ENCODE data around the gene DCBLD2. TPM values are rescaled to one million over a fixed set of nuclear protein-coding genes. Genes with fewer than 3 reads are reported as not detected.

DCBLD2 gene
- total and polyA plus RNA-seq, 2 of the 4 experiments (the other 2 are of a cell fraction) = 121 to 196 TPM

DNA sequence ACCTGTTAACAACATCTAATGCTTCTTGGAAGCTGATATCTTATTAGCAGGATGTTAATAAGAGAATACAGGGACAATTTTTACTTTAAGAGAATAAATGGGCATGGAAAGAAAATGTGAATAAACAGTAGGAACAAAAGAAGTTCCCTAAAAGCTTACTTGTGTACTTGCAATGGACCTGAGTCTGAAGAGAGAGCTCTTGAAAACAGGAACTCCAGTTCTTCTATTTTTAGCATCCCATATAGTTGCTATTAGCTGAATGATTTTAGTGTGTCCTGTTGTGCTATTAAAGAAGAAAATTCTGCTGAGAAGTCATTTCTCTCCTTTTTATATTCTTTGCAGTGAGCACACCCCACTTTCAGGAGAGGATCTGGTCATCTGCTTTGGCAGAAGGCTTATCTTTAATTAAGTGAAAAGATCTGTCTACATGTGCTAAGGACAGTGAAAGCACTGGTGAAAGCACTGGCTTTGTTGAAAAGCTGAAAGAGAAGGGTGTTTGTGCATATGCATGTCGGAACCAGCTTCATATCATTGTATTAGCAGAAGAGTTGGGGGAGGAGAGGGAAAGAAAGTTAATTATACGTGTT, 139.8 kb downstream of the DCBLD2 start:
- ATAC-seq (ENCODE audit: low read depth) = no peak
- no peak for DNase-seq
- POLR2A ChIA-PET (ENCODE audit: unreplicated experiment) = no interaction called here
- intact Hi-C loops (cut with micrococcal nuclease) (no loop called here), in situ Hi-C loops (cut with MboI; ENCODE audit: low sequenced_read_pairs) (no loop called here), dilution Hi-C loops (cut with HindIII; ENCODE audit: low sequenced_read_pairs, unreplicated experiment) (no loop called here)
- Histone ChIP-seq H2AK5ac (ENCODE audit: low read depth, low read length) (no peak overlapping the region), H4K20me1 (ENCODE audit: insufficient read depth, low read length) (no peaks in the 10 kb centered on the region), H4K91ac (ENCODE audit: insufficient read depth, low read depth, low read length) (no peak overlapping the region), H3K18ac (ENCODE audit: low read depth, low read length) (no peak overlapping the region), H3K4me3 (ENCODE audit: insufficient read depth, low read depth, low read length) (no peak overlapping the region), H3K23ac (ENCODE audit: low read depth, low read length) (no peak overlapping the region), H2AK9ac (replicated peaks; ENCODE audit: low read depth, low read length, poor library complexity) (no peak overlapping the region), H4K8ac (ENCODE audit: low read depth in 2 of 2, low read length in 2 of 2) (no peak overlapping the region), H3K27ac (ENCODE audit: insufficient read depth, low read length) (no peak overlapping the region), H3K4me1 (ENCODE audit: control insufficient read depth, insufficient read depth, low read length) (peaks cover 4% of the 10 kb centered on the region), H3K4me2 (ENCODE audit: low read depth, low read length) (no peak overlapping the region), H3K14ac (replicated peaks; ENCODE audit: low read depth, low read length) (no peak overlapping the region), H3K9me3 (ENCODE audit: control insufficient read depth, insufficient read depth, low read length) (no peaks in the 10 kb centered on the region), H2BK120ac (ENCODE audit: low read depth, low read length) (no peak overlapping the region), H3K56ac (ENCODE audit: extremely low read depth, insufficient read depth, low read length) (no peak overlapping the region), H2BK15ac (ENCODE audit: low read depth, low read length) (no peak overlapping the region), H3K36me3 (ENCODE audit: control insufficient read depth, insufficient read depth, low read length) (no peaks in the 10 kb centered on the region), H3K9ac (ENCODE audit: low read depth, low read length) (no peak overlapping the region), H3K79me1 (ENCODE audit: low read depth in 1 of 2, low read length in 2 of 2) (no peaks in the 10 kb centered on the region), H4K5ac (ENCODE audit: low read depth, low read length) (no peak overlapping the region), H2AFZ (replicated peaks; ENCODE audit: low read length, poor library complexity) (no peak overlapping the region), H2BK20ac (ENCODE audit: low read depth, low read length) (no peak overlapping the region), H3K4ac (ENCODE audit: low read depth, low read length) (no peak overlapping the region), H2BK5ac (ENCODE audit: low read depth, low read length, poor library complexity, severe bottlenecking) (no peak overlapping the region), H3K27me3 (ENCODE audit: control insufficient read depth, insufficient read depth, low read length) (no peaks in the 10 kb centered on the region; the same call in 1 of the 2 replicates), H3K9me1 (ENCODE audit: insufficient read depth, low read length) (no peaks in the 10 kb centered on the region)
- CTCF ChIA-PET = no interaction called here
- BruUV-seq (replicated peaks) = no TSS peak
- no CpG with 5 or more reads among the region's 2 CpGs for WGBS, 2 experiments (ENCODE audit: extremely low coverage in 2 of 2, insufficient read length in 1 of 2)
- no peak for TF ChIP-seq MAZ (IDR thresholded peaks at IDR 0.05; ENCODE audit: borderline replicate concordance, low read depth, low read length)
- TF ChIP-seq POLR2A (IDR thresholded peaks at IDR 0.05; ENCODE audit: low read depth, low read length) = no peak
- TF ChIP-seq MAFK (IDR thresholded peaks at IDR 0.05; ENCODE audit: low read depth, low read length) = no peak
- TF ChIP-seq BHLHE40 (IDR thresholded peaks at IDR 0.05; ENCODE audit: low read depth, low read length) = no peak
- no peak for TF ChIP-seq RFX5 (IDR thresholded peaks at IDR 0.05; ENCODE audit: low read depth, low read length)
- no peak for TF ChIP-seq FOS (IDR thresholded peaks at IDR 0.05; ENCODE audit: low read depth, low read length)
- TF ChIP-seq MXI1 (IDR thresholded peaks at IDR 0.05; ENCODE audit: borderline replicate concordance, low read depth, low read length) = no peak
- no peak for TF ChIP-seq USF2 (IDR thresholded peaks at IDR 0.05; ENCODE audit: low read depth, low read length)
